ENCODE measurements around the gene CNTN6.

DNA sequence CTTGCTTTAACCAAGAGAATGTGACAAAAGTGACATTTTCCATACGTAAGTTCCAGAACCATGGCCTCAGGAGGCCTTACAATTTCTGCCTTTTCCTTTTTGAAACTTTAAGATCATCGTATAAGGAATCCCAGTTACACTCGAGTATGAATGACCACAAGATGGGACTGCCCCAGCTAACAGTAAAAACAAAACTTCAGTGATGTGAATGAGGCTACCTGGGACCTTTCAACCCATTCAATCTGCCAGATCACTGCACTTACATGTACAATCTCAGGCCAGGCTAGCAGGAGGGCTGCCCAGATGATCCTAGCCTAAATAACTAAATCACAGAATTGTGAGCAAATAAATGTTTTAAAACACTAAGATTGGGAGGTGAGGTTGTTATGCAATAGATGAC, 328.8 kb downstream of the CNTN6 start:
- TF ChIP-seq, protein P1, sequence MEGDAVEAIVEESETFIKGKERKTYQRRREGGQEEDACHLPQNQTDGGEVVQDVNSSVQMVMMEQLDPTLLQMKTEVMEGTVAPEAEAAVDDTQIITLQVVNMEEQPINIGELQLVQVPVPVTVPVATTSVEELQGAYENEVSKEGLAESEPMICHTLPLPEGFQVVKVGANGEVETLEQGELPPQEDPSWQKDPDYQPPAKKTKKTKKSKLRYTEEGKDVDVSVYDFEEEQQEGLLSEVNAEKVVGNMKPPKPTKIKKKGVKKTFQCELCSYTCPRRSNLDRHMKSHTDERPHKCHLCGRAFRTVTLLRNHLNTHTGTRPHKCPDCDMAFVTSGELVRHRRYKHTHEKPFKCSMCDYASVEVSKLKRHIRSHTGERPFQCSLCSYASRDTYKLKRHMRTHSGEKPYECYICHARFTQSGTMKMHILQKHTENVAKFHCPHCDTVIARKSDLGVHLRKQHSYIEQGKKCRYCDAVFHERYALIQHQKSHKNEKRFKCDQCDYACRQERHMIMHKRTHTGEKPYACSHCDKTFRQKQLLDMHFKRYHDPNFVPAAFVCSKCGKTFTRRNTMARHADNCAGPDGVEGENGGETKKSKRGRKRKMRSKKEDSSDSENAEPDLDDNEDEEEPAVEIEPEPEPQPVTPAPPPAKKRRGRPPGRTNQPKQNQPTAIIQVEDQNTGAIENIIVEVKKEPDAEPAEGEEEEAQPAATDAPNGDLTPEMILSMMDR (IDR thresholded peaks at IDR 0.05): no peak
- TF ChIP-seq, protein P2, sequence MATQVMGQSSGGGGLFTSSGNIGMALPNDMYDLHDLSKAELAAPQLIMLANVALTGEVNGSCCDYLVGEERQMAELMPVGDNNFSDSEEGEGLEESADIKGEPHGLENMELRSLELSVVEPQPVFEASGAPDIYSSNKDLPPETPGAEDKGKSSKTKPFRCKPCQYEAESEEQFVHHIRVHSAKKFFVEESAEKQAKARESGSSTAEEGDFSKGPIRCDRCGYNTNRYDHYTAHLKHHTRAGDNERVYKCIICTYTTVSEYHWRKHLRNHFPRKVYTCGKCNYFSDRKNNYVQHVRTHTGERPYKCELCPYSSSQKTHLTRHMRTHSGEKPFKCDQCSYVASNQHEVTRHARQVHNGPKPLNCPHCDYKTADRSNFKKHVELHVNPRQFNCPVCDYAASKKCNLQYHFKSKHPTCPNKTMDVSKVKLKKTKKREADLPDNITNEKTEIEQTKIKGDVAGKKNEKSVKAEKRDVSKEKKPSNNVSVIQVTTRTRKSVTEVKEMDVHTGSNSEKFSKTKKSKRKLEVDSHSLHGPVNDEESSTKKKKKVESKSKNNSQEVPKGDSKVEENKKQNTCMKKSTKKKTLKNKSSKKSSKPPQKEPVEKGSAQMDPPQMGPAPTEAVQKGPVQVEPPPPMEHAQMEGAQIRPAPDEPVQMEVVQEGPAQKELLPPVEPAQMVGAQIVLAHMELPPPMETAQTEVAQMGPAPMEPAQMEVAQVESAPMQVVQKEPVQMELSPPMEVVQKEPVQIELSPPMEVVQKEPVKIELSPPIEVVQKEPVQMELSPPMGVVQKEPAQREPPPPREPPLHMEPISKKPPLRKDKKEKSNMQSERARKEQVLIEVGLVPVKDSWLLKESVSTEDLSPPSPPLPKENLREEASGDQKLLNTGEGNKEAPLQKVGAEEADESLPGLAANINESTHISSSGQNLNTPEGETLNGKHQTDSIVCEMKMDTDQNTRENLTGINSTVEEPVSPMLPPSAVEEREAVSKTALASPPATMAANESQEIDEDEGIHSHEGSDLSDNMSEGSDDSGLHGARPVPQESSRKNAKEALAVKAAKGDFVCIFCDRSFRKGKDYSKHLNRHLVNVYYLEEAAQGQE (IDR thresholded peaks at IDR 0.05; ENCODE audit: insufficient read depth in 1 of 2, low read depth in 2 of 2, low read length in 1 of 2): no peak
- TF ChIP-seq POLR2AphosphoS5 (IDR thresholded peaks at IDR 0.05; ENCODE audit: low read depth, low read length): no peak
- TF ChIP-seq TCF7L2 (IDR thresholded peaks at IDR 0.05; ENCODE audit: low read depth, low read length): no peak
- TF ChIP-seq SIN3A (IDR thresholded peaks at IDR 0.05; ENCODE audit: borderline replicate concordance, insufficient read depth, low read depth, low read length): no peak

All from Panc1 (cell line).